ENCODE results near the gene PEF1.

PEF1 gene

GRCh38 chr1:31607360-31607759 is 37.3 kb downstream of the PEF1 start:
- Histone ChIP-seq H3K9me2 (replicated peaks; ENCODE audit: insufficient read depth, low read length) (no peaks in the 10 kb centered on the region), H3K4me2 (ENCODE audit: low read depth, low read length, poor library complexity, severe bottlenecking) (no peak overlapping the region), H3K9ac (ENCODE audit: low read length) (no peak overlapping the region), H3K9me3 (ENCODE audit: insufficient read depth, low read length) (no peaks in the 10 kb centered on the region), H3K27ac (ENCODE audit: low read depth, low read length) (no peak overlapping the region), H3K27me3 (ENCODE audit: low read length) (no peaks in the 10 kb centered on the region), H2AFZ (ENCODE audit: low read depth, low read length, severe bottlenecking) (no peak overlapping the region), H3F3A (ENCODE audit: insufficient read depth) (no peaks in the 10 kb centered on the region), H3K36me3 (ENCODE audit: low read length) (no peaks in the 10 kb centered on the region), H4K20me1 (ENCODE audit: low read depth, low read length) (no peaks in the 10 kb centered on the region), H3K79me2 (ENCODE audit: insufficient read depth, low read length) (no peaks in the 10 kb centered on the region), H3K4me3 (ENCODE audit: insufficient read depth, low read length, poor library complexity, severe bottlenecking) (no peak overlapping the region)
- TF ChIP-seq CTCF (IDR thresholded peaks at IDR 0.05; ENCODE audit: insufficient read depth, low read length, poor library complexity, severe bottlenecking) = no peak
- no peak for TF ChIP-seq EZH2phosphoT487 (conservative IDR thresholded peaks at IDR 0.05; ENCODE audit: low read length)

GRCh38 chr1:31605908-31606427 is 38.7 kb downstream of the PEF1 start:
- H3K27me3 ChIP-seq (ENCODE audit: low read length) = no peaks in the 10 kb centered on the region
- H3F3A ChIP-seq (ENCODE audit: insufficient read depth) = no peaks in the 10 kb centered on the region
- TF ChIP-seq CTCF (IDR thresholded peaks at IDR 0.05; ENCODE audit: insufficient read depth, low read length, poor library complexity, severe bottlenecking) (no peak), EZH2phosphoT487 (conservative IDR thresholded peaks at IDR 0.05; ENCODE audit: low read length) (no peak)
- H2AFZ ChIP-seq (ENCODE audit: low read depth, low read length, severe bottlenecking) = no peak overlapping the region
- H4K20me1 ChIP-seq (ENCODE audit: low read depth, low read length) = no peaks in the 10 kb centered on the region
- no peaks in the 10 kb centered on the region for H3K9me2 ChIP-seq (replicated peaks; ENCODE audit: insufficient read depth, low read length)
- no peaks in the 10 kb centered on the region for H3K9me3 ChIP-seq (ENCODE audit: insufficient read depth, low read length)
- H3K79me2 ChIP-seq (ENCODE audit: insufficient read depth, low read length) = no peaks in the 10 kb centered on the region
- no peak overlapping the region for H3K27ac ChIP-seq (ENCODE audit: low read depth, low read length)
- no peak overlapping the region for H3K4me3 ChIP-seq (ENCODE audit: insufficient read depth, low read length, poor library complexity, severe bottlenecking)
- no peak overlapping the region for H3K9ac ChIP-seq (ENCODE audit: low read length)
- no peak overlapping the region for H3K4me2 ChIP-seq (ENCODE audit: low read depth, low read length, poor library complexity, severe bottlenecking)
- no peaks in the 10 kb centered on the region for H3K36me3 ChIP-seq (ENCODE audit: low read length)

- no peak overlapping the region for H3K4me2 ChIP-seq (ENCODE audit: low read depth, low read length, poor library complexity, severe bottlenecking)
- no peak overlapping the region for H2AFZ ChIP-seq (ENCODE audit: low read depth, low read length, severe bottlenecking)
- no peaks in the 10 kb centered on the region for H3K9me2 ChIP-seq (replicated peaks; ENCODE audit: insufficient read depth, low read length)
- no peak overlapping the region for H3K4me3 ChIP-seq (ENCODE audit: insufficient read depth, low read length, poor library complexity, severe bottlenecking)
- no peaks in the 10 kb centered on the region for H3F3A ChIP-seq (ENCODE audit: insufficient read depth)
- no peaks in the 10 kb centered on the region for H4K20me1 ChIP-seq (ENCODE audit: low read depth, low read length)
- no peaks in the 10 kb centered on the region for H3K27me3 ChIP-seq (ENCODE audit: low read length)
- no peaks in the 10 kb centered on the region for H3K36me3 ChIP-seq (ENCODE audit: low read length)
- no peak overlapping the region for H3K9ac ChIP-seq (ENCODE audit: low read length)
- TF ChIP-seq CTCF (IDR thresholded peaks at IDR 0.05; ENCODE audit: insufficient read depth, low read length, poor library complexity, severe bottlenecking) (no peak), EZH2phosphoT487 (conservative IDR thresholded peaks at IDR 0.05; ENCODE audit: low read length) (no peak)
- no peaks in the 10 kb centered on the region for H3K9me3 ChIP-seq (ENCODE audit: insufficient read depth, low read length)
- no peaks in the 10 kb centered on the region for H3K79me2 ChIP-seq (ENCODE audit: insufficient read depth, low read length)
- H3K27ac ChIP-seq (ENCODE audit: low read depth, low read length) = no peak overlapping the region
Observed at GRCh38 chr1:31602081-31602480, 42.6 kb downstream of the PEF1 start.
